GM18505 (cell line): Measurements from ENCODE around the gene KCNK5.

ENCODE experiments used
- ATAC-seq: cut with Tn5 transposase; IDR thresholded peaks from one replicate; pipeline ENCODE4 v1.9.1; 2021; ENCODE audit not compliant: unreplicated experiment
- POLR2A ChIP-seq: IDR thresholded peaks from 4 replicates; pipeline ENCODE4 v1.6.1; 2011; ENCODE audit warnings: borderline replicate concordance; ENCODE audit not compliant: insufficient read depth, insufficient read length; ENCODE audit errors: extremely low read depth

Gene KCNK5, protein sequence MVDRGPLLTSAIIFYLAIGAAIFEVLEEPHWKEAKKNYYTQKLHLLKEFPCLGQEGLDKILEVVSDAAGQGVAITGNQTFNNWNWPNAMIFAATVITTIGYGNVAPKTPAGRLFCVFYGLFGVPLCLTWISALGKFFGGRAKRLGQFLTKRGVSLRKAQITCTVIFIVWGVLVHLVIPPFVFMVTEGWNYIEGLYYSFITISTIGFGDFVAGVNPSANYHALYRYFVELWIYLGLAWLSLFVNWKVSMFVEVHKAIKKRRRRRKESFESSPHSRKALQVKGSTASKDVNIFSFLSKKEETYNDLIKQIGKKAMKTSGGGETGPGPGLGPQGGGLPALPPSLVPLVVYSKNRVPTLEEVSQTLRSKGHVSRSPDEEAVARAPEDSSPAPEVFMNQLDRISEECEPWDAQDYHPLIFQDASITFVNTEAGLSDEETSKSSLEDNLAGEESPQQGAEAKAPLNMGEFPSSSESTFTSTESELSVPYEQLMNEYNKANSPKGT

GRCh38 chr6:39228992-39229767, at the start of gene KCNK5:
TSS of gene KCNK5 (minus strand) at chr6:39229475. CDS start at chr6:39229111, 364 bp downstream.
- peak; percentile 89 for ATAC-seq
- no peak for TF ChIP-seq POLR2A

DNA sequence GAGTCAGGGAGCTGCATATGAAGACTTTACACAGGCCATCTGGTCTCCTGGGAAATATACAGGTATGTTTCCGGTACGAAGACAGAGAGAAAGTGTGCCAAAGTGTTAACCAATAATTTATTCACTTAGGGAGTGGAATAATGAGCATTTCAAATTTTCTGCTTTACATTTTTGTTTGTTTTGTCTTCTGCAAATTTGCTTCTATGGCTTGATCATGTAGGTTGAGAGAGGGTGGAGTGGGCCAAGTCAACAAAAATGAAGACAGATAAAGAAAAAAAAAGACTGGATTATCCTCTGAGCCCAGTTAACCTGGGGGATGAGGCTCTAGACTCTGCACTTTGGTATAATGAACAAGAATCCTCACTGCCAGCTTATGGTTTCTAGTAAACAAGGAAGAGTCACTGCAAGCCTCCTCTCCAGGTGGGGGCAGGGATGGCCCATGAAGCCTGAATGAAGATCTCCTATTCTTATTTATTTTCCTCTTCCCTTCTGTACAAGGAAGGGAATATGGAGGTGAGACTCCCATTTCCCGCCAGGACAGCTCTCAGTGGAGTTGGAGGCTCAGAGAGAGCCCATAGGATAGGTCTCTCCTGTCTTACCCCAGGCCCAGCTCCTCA, 47.2 kb upstream of the KCNK5 start:
- no peak for TF ChIP-seq POLR2A
- ATAC-seq: no peak

- no peak for TF ChIP-seq POLR2A
- no peak for ATAC-seq
Observed at GRCh38 chr6:39274903-39275302, 45.6 kb upstream of the KCNK5 start.

- TF ChIP-seq POLR2A: no peak
- no peak for ATAC-seq
Observed at GRCh38 chr6:39274471-39274870, 45.2 kb upstream of the KCNK5 start.

DNA sequence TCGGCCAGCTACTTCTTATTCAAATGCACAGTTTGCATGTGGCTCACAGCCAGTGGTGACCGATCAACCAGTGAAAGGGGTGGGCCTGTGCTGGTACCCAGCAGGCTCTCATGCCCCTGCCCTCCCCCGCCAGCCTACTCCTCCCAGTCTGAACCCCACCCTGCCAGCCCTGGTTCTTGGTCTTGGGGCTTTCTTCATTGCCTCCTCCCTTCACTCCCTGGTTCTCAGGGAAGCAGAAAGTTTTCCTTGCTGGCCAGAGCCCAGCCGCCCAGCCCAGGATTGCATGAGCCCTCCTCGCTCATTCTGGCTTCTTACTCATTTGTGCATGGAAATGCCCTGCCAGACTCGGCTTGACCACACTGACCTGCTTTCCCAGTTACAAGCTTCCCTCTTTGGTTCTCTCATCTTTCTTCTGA, 44.1 kb upstream of the KCNK5 start:
- ATAC-seq: no peak
- TF ChIP-seq POLR2A: no peak

DNA sequence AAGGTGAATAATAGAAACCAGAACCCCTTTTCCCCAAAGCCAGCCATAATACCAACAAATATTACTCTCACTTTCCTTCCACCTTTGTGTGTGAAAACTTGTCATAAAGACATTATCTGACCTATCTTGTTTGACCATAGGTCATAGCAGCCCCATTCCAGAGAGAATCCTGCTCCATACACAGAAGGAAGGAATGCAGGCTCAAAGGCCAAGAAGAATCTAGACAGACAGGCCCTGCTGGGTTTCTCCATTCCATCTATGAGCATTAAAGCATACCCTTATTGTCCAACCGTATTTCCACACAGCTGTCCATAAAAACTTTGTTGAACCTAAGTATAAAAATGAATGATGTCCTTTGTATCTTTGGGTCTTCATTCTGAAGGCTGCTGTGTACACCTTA, 40.7 kb upstream of the KCNK5 start:
- no peak for TF ChIP-seq POLR2A
- ATAC-seq: no peak

GRCh38 chr6:39268721-39269120, 39.4 kb upstream of the KCNK5 start:
- ATAC-seq: no peak
- no peak for TF ChIP-seq POLR2A

DNA sequence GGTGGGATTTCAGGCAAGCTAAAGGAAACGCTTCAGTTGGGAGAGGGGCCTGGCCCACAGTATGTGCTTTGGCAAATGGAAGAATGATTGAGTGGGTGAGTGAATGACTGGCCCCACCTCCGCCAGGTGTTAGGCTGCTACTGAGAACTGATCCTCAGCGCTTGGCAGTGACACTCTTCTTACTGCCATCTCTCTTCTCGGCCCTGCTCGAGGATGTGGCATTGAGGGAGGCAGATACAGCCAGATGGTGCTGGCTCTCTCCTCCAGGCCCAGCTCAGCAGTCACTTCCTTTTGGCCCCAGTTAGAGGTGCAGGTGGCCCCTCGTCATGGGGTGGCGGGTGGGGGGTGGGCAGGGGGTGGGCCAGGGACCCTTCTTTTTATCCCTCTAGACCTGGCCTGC, 38.9 kb upstream of the KCNK5 start:
- ATAC-seq: no peak
- no peak for TF ChIP-seq POLR2A

DNA sequence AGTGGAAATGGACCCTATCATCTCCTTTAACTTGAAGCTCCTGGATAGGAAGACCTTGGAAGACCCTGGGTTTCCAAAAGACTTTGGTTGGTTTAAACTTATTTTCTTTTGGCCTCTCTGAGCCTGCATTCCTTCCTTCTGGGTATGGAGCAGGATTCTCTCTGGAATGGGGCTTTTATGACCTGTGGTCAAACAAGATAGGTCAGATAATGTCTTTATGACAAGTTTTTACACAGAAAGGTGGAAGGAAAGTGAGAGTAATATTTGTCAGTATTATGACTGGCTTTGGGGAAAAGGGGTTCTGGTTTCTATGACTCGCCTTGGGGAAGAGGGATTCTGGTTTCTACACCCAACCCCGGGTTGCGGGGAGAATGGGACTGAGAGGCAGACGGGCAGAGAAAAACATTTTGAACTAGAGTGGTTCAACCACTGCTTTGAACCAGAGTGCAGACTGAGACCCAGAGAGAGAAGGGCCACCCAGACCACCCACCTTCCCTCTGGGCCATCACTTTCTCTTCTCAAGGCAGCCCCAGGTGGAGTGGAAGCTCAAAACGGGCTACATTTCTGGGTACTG, 37.6 kb upstream of the KCNK5 start:
- no peak for TF ChIP-seq POLR2A
- ATAC-seq: no peak

DNA sequence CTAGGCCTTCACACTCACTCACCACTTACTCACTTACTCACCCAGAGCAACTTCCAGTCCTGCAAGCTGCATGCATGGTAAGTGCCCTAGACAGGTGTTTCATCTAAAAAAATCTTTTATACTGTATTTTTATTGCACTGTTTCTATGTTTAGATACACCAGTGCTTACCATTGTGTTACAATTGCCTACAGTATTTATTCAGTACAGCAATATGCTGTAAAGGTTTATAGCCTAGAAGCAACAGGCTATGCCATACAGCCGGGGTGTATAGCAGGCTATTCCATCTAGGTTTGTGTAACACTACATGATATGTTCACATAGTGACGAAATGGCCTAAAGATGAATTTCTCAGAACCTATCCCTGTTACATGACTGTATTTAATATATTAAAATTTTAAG, 37.1 kb upstream of the KCNK5 start:
- no peak for ATAC-seq

GRCh38 chr6:39263303-39264037, 34.2 kb upstream of the KCNK5 start:
- ATAC-seq: no peak
- no peak for TF ChIP-seq POLR2A

More for the DNA sequence above, 37.1 kb upstream of the KCNK5 start:
- no peak for TF ChIP-seq POLR2A

GRCh38 chr6:39261751-39262150, 32.5 kb upstream of the KCNK5 start:
- no peak for ATAC-seq
- TF ChIP-seq POLR2A: no peak

DNA sequence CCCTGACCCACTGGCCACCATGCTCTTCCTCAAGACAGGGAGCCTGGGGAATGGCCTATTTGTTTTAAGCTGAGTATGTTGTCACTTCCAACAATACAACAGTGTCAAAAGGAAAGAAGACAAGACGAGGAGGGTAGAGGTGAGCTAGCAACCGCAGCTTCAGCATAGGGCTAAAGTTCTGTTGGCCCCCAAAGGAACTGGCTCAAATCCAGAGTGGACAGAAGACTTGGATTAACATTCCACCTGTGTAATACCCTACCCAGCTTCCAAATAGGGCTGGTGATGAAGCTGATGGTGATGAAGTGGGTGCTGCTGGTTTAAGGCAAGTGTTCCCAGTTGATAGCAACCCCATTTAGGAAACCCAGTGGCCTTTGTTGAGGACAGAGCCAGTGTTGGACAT, 31.7 kb upstream of the KCNK5 start:
- no peak for ATAC-seq
- no peak for TF ChIP-seq POLR2A

- no peak for TF ChIP-seq POLR2A
- ATAC-seq: no peak
Observed at GRCh38 chr6:39260456-39260855, 31.2 kb upstream of the KCNK5 start.
